Stimulated activated memory B cell treated with anti-CD40 and anti-IgM and Interleukin-4, amounts not matched to agents 10 μg/mL and 1 μg/mL and 100 μg/mL, for 72 hours (primary cell): ENCODE measurements around the gene ATP23.

ENCODE experiments used
- ATAC-seq: fragments of 150-1000 bp; cut with Tn5 transposase; 2 replicates; pipeline ENCODE4 v1.10.0; 2021
- H3K27ac Mint-ChIP-seq: one replicate; pipeline ENCODE4 v1.8.0; 2022; ENCODE audit warnings: mild to moderate bottlenecking, mixed read lengths
- H3K27me3 Mint-ChIP-seq: one replicate; pipeline ENCODE4 v1.8.0; 2022; ENCODE audit warnings: mixed read lengths
- H3K36me3 Mint-ChIP-seq: one replicate; pipeline ENCODE4 v1.8.0; 2022; ENCODE audit warnings: mixed read lengths
- H3K4me1 Mint-ChIP-seq: one replicate; pipeline ENCODE4 v1.8.0; 2022; ENCODE audit warnings: mixed read lengths
- H3K4me3 Mint-ChIP-seq: one replicate; pipeline ENCODE4 v1.8.0; 2022; ENCODE audit warnings: mild to moderate bottlenecking, moderate library complexity, mixed read lengths
- H3K9me3 Mint-ChIP-seq: one replicate; pipeline ENCODE4 v1.8.0; 2022; ENCODE audit warnings: mixed read lengths

ATP23 gene

GRCh38 chr12:57941165-57941894, at the start of gene ATP23:
Gene ATP23 (plus strand): TSS chr12:57941567. CDS start chr12:57941702, 135 bp downstream.
- H3K27me3 Mint-ChIP-seq, result no peaks in the 10 kb centered on the region
- H3K4me1 Mint-ChIP-seq, result peaks cover 42% of the 10 kb centered on the region
- no peaks in the 10 kb centered on the region for H3K9me3 Mint-ChIP-seq
- H3K27ac Mint-ChIP-seq, result peak within 1 kb of the TSS; percentile 71
- H3K36me3 Mint-ChIP-seq, result no peaks in the 10 kb centered on the region
- H3K4me3 Mint-ChIP-seq, result peak within 1 kb of the TSS; percentile 86
- peak; percentile 97 for ATAC-seq

- Mint-ChIP-seq H3K4me1 (peaks cover 45% of the 10 kb centered on the region), H3K36me3 (no peaks in the 10 kb centered on the region), H3K27me3 (no peaks in the 10 kb centered on the region), H3K4me3 (no peak overlapping the region), H3K9me3 (no peaks in the 10 kb centered on the region), H3K27ac (peak overlapping the region; percentile 8)
- ATAC-seq, result no peak
These were observed 49.0 kb upstream of the ATP23 start for GRCh38 chr12:57892232-57892972.

GRCh38 chr12:57893431-57894353, 47.7 kb upstream of the ATP23 start:
- Mint-ChIP-seq H3K4me1 (peaks cover 53% of the 10 kb centered on the region), H3K4me3 (no peak overlapping the region), H3K27ac (peak overlapping the region; percentile 8), H3K9me3 (no peaks in the 10 kb centered on the region), H3K27me3 (no peaks in the 10 kb centered on the region), H3K36me3 (no peaks in the 10 kb centered on the region)
- no peak for ATAC-seq

- H3K9me3 Mint-ChIP-seq, result no peaks in the 10 kb centered on the region
- H3K4me3 Mint-ChIP-seq, result no peak overlapping the region
- no peak for ATAC-seq
- no peaks in the 10 kb centered on the region for H3K27me3 Mint-ChIP-seq
- H3K4me1 Mint-ChIP-seq, result peaks cover 62% of the 10 kb centered on the region
- H3K36me3 Mint-ChIP-seq, result no peaks in the 10 kb centered on the region
- peak overlapping the region; percentile 64 for H3K27ac Mint-ChIP-seq
These were observed 46.7 kb upstream of the ATP23 start for GRCh38 chr12:57894399-57895292.

- Mint-ChIP-seq H3K36me3 (no peaks in the 10 kb centered on the region), H3K4me1 (peaks cover 62% of the 10 kb centered on the region), H3K27ac (peak overlapping the region; percentile 91), H3K4me3 (no peak overlapping the region), H3K9me3 (no peaks in the 10 kb centered on the region), H3K27me3 (no peaks in the 10 kb centered on the region)
- ATAC-seq, result no peak
These were observed 45.8 kb upstream of the ATP23 start for GRCh38 chr12:57895389-57896114.

- no peak for ATAC-seq
- Mint-ChIP-seq H3K36me3 (no peaks in the 10 kb centered on the region), H3K4me1 (peaks cover 62% of the 10 kb centered on the region), H3K27ac (peak overlapping the region; percentile 91), H3K9me3 (no peaks in the 10 kb centered on the region), H3K27me3 (no peaks in the 10 kb centered on the region), H3K4me3 (peak overlapping the region; percentile 47)
These were observed 45.3 kb upstream of the ATP23 start for GRCh38 chr12:57896115-57896433.

GRCh38 chr12:57896434-57897201, 44.7 kb upstream of the ATP23 start:
- Mint-ChIP-seq H3K4me3 (peak overlapping the region; percentile 82), H3K27me3 (no peaks in the 10 kb centered on the region), H3K27ac (peak overlapping the region; percentile 91), H3K36me3 (no peaks in the 10 kb centered on the region), H3K9me3 (no peaks in the 10 kb centered on the region), H3K4me1 (peaks cover 59% of the 10 kb centered on the region)
- no peak for ATAC-seq

GRCh38 chr12:57897286-57897974, 43.9 kb upstream of the ATP23 start:
- Mint-ChIP-seq H3K27me3 (no peaks in the 10 kb centered on the region), H3K36me3 (no peaks in the 10 kb centered on the region), H3K9me3 (no peaks in the 10 kb centered on the region), H3K4me1 (peaks cover 51% of the 10 kb centered on the region), H3K27ac (peak overlapping the region; percentile 91), H3K4me3 (peak overlapping the region; percentile 82)
- no peak for ATAC-seq

- Mint-ChIP-seq H3K27ac (peak overlapping the region; percentile 91), H3K27me3 (no peaks in the 10 kb centered on the region), H3K36me3 (no peaks in the 10 kb centered on the region), H3K4me1 (peaks cover 50% of the 10 kb centered on the region), H3K4me3 (peak overlapping the region; percentile 38), H3K9me3 (no peaks in the 10 kb centered on the region)
- peak; percentile 24 for ATAC-seq
These were observed 42.9 kb upstream of the ATP23 start for GRCh38 chr12:57898308-57898970.

- Mint-ChIP-seq H3K9me3 (no peaks in the 10 kb centered on the region), H3K4me1 (peaks cover 44% of the 10 kb centered on the region), H3K36me3 (no peaks in the 10 kb centered on the region), H3K27ac (peak overlapping the region; percentile 91), H3K4me3 (peak overlapping the region; percentile 72), H3K27me3 (no peaks in the 10 kb centered on the region)
- peak; percentile 93 for ATAC-seq
These were observed 42.2 kb upstream of the ATP23 start for GRCh38 chr12:57899010-57899662.

GRCh38 chr12:57902478-57902969, 38.8 kb upstream of the ATP23 start:
- Mint-ChIP-seq H3K4me3 (no peak overlapping the region), H3K4me1 (peaks cover 28% of the 10 kb centered on the region), H3K27ac (no peak overlapping the region), H3K27me3 (peaks cover 25% of the 10 kb centered on the region), H3K36me3 (no peaks in the 10 kb centered on the region), H3K9me3 (no peaks in the 10 kb centered on the region)
- no peak for ATAC-seq

- Mint-ChIP-seq H3K4me1 (peaks cover 9% of the 10 kb centered on the region), H3K36me3 (no peaks in the 10 kb centered on the region), H3K4me3 (no peak overlapping the region), H3K9me3 (no peaks in the 10 kb centered on the region), H3K27me3 (peaks cover 35% of the 10 kb centered on the region), H3K27ac (no peak overlapping the region)
- no peak for ATAC-seq
These were observed 36.9 kb upstream of the ATP23 start for GRCh38 chr12:57904426-57904825.
